ENCODE measurements around the gene CNTNAP4.

GRCh38 chr16:76445815-76446214 is 168.6 kb downstream of the CNTNAP4 start:
- no peak for TF ChIP-seq CTCF (IDR thresholded peaks at IDR 0.05; ENCODE audit: poor library complexity)
- TF ChIP-seq EZH2 (IDR thresholded peaks at IDR 0.05; ENCODE audit: borderline replicate concordance), result no peak
